ENCODE data around the gene AGT.
A peak's percentile ranks its signal among the peaks of the same experiment; 100 is the strongest.
"Not testable (repeated sequence)": the region's sequence is repeated elsewhere in the genome, so short reads cannot be mapped to it uniquely, and the experiment has no call there.

The AGT gene

GRCh38 chr1:230684998-230685397 is 28.9 kb downstream of the AGT start:
- DNase-seq = no peak

- no peak for DNase-seq
Observed at GRCh38 chr1:230684146-230684545, 29.8 kb downstream of the AGT start.

GRCh38 chr1:230682882-230683610 is 30.9 kb downstream of the AGT start:
- peak; percentile 55 for DNase-seq

DNA sequence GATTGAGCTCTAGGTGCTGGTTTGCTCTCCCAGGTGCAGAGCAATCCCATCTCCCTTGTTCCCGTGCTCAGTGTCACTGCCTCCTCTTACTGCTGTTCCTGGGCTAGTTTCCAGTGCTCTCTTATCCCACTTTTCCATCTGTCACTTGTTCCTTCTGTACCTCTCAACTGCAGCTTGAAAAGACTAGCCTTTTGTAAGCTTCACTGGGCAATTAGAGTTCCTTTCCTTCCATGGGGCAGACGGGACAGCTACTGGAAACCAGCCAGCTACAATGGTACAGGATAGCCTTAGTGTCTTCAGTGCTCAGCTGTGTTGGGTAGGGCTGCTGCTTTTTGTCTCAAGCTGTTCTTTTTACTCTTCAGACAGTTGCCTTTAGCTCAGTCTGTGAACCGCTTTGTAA is 31.6 kb downstream of the AGT start:
- DNase-seq = no peak

DNA sequence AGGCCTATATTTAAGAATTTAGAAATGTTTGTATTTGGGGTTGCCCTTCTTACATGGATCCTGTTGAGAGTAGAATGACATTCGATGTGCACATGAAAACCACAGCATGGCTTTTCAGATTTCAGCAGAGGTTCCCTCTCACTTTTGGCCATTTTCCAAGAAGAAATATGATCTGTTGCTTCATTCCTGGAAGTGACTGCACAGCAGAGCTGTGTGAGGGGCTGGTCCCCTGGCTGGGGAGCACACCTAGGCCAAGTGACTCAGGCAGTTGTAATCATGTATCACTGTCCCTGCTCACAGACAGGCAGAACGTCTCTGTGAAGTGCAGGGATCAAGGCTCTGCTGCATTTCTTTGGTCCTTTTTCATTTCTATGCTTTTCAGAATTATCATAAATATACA is 32.3 kb downstream of the AGT start:
- peak; percentile 85 for DNase-seq

- DNase-seq = no peak
Observed at GRCh38 chr1:230680300-230681025, 33.5 kb downstream of the AGT start.

- no peak for DNase-seq
Observed at GRCh38 chr1:230679825-230680224, 34.1 kb downstream of the AGT start.

- no peak for DNase-seq
Observed at GRCh38 chr1:230679192-230679591, 34.7 kb downstream of the AGT start.

DNA sequence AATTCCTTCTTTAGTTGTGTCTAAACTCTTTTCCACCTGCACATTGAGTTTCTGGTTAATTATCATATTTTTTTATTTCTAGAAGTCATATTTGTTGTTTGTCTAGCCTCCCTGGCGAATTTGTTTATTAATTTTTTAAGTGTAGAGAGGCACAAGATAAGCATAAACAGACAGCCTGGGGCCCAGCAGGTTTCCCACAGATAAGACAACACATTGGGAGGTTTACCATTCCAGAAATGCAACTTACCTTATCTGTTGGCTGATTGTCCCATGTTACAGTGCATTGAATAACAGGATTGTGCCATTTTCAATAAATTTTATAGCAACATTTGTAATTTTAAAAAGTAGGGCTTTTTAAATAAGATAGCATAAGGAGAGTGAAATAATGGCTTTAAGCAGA is 36.7 kb downstream of the AGT start:
- DNase-seq = no peak

DNA sequence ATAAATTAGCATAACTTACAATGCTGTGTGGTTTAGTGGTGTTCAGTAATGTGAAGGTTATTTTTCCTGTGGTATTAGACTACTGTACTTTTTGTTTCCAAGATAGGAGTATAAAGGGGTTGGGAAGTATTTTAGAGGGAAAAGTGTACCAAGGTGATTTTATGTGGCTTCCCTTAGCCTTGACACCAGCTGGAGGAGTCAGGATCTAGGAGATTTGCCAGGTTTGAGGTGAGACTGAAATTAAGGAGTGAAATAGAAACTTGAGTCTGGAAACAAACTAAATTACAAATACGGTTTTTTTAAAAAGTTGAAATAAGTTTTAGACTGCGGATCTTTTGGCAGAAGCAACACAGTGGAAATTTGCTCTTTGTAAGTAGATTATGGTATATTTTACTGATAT is 39.3 kb downstream of the AGT start:
- DNase-seq = no peak

DNA sequence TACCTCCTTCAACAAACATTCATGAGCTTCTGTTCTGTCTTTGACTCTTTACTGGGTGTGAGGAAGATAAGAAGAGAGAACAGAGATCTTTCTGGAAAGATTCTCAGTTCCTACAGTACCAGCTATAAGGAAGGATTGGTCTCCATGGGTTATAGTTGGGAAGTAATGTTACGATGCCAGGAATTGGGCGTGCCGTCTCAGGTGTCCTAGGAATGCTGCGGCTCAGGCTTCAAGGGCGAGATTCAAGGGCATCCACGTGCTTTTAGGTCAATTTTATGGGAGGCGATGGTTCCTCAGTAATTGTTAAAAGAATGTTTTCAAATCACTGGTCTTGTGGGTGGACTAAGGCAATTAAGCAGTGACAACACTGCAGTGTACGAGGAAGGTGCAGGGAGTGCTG is 44.4 kb downstream of the AGT start:
- DNase-seq = no peak

- DNase-seq = no peak
Observed at GRCh38 chr1:230668227-230668626, 45.7 kb downstream of the AGT start.

GRCh38 chr1:230661976-230662375 is 51.9 kb downstream of the AGT start:
- no peak for DNase-seq

GRCh38 chr1:230658691-230659090 is 55.2 kb downstream of the AGT start:
- no peak for DNase-seq

DNA sequence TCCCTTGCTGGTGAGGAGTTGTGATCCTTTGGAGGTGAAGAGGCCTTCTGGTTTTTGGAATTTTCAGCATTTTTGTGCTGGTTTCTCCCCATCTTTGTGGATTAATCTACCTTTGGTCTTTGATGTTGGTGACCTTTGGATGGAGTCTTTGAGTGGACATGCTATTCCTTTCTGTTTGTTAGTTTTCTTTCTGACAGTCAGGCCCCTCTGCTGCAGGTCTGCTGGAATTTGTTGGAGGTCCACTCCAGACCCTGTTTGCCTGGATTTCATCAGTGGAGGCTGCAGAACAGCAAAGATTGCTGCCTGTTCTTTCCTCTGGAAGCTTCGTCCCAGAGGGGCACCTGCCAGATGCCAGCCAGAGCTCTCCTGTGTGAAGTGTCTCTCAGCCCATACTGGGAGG is 55.8 kb downstream of the AGT start:
- DNase-seq = not testable (repeated sequence)

DNA sequence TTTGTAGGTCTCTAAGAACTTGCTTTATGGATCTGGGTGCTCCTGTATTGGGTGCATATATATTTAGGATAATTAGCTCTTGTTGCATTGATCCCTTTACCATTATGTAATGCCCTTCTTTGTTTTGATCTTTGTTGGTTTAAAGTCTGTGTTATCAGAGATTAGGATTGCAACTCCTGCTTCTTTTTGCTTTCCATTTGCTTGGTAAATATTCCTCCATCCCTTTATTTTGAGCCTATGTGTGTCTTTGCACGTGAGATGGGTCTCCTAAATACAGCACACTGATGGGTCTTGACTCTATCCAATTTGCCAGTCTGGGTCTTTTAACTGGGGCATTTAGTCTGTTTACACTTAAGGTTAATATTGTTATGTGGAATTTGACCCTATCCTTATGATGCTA is 57.2 kb downstream of the AGT start:
- DNase-seq = not testable (repeated sequence)

Measured in fibroblast of skin of right biceps (primary cell).